HG03139 (cell line): Measurements from ENCODE around the gene MCAM.

Experiments
- ATAC-seq: cut with Tn5 transposase; IDR thresholded peaks from one replicate; pipeline ENCODE4 v1.9.1; 2021; ENCODE audit not compliant: unreplicated experiment

The MCAM gene

DNA sequence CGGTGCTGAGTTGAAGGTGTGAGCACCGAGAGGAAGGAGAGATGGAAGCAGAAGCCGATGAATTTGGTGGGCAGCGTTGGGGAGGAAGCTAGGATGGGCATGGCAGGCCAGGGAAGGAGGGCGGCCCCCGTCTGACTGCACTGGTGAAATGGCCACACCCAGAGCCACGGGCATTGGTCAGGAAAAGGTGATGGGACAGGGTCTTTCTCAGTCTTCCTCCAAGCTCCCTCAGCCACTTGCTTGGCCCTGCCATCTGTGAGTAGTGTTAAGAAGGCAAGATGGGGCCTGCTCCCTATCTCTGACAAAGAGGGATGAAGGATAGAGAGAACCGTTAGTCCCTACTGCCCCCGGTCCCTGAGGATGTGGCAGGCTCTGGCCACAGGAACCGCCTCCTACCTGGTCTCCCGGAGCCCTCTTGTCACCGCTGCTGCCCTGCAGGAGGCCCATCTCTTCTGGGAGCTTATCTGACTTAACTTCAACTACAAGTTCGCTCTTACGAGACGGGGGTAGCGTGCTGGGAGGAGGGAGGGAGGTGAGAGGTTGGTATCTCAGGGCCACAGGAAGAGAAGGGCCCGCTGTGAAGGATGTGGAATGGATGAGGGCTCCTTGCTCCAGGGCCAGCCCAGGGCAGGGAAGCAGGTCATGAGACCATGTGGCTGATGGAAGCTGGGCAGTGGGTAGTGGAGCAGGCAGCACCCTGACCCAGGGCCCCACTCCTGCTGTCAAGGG, 6.8 kb downstream of the MCAM start:
- no peak for ATAC-seq

DNA sequence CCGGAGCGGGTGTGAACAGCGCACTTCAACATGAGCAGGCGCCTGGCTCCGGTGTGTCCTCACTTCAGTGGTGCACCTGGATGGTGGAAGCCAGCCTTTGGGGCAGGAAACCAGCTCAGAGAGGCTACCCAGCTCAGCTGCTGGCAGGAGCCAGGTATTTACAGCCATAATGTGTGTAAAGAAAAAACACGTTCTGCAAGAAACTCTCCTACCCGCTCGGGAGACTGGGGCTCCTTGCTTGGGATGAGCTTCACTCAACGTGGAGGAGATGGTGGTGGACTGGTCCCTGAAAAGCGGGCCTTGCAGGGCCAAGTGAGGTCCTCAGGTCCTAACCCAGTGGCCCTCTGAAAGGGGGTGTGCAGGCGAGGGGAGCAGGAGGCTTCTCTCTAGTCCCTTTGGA, 7.5 kb downstream of the MCAM start:
- no peak for ATAC-seq

DNA sequence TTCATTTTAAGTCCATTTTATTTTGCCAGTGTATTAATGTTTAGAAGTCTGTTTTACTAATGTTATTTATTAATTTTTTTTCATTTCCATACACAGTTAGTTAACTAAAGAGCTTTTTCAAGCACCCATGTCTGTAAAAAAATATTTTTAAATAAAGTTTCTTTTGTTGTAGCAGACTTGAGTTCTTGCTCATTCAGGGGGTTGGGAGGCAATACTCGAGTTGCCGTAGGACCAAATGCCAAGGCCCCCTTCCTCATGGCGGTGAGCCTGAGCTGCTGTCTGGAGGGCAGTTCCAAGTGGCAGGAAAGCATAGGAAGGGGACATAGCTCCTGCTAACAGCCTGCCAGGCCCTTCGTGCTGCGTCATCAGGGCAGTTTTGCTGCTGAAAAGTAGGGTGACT, 9.0 kb downstream of the MCAM start:
- ATAC-seq, result no peak

- ATAC-seq, result no peak
These were observed 9.7 kb downstream of the MCAM start for GRCh38 chr11:119307219-119307618.

GRCh38 chr11:119306373-119306890, 10.5 kb downstream of the MCAM start:
- no peak for ATAC-seq

GRCh38 chr11:119305556-119306372, 11.2 kb downstream of the MCAM start:
- ATAC-seq, result no peak

- no peak for ATAC-seq
These were observed 13.7 kb downstream of the MCAM start for GRCh38 chr11:119303227-119303718.

GRCh38 chr11:119300198-119300964, 16.5 kb downstream of the MCAM start:
- ATAC-seq, result no peak

GRCh38 chr11:119299416-119299815, 17.5 kb downstream of the MCAM start:
- ATAC-seq, result no peak

GRCh38 chr11:119298726-119299125, 18.2 kb downstream of the MCAM start:
- no peak for ATAC-seq

GRCh38 chr11:119297938-119298337, 19.0 kb downstream of the MCAM start:
- ATAC-seq, result no peak

GRCh38 chr11:119295178-119295577, 21.8 kb downstream of the MCAM start:
- ATAC-seq, result no peak

- no peak for ATAC-seq
These were observed 23.5 kb downstream of the MCAM start for GRCh38 chr11:119293461-119293860.

- no peak for ATAC-seq
These were observed 25.9 kb downstream of the MCAM start for GRCh38 chr11:119290894-119291497.

- no peak for ATAC-seq
These were observed 28.7 kb downstream of the MCAM start for GRCh38 chr11:119288219-119288618.

DNA sequence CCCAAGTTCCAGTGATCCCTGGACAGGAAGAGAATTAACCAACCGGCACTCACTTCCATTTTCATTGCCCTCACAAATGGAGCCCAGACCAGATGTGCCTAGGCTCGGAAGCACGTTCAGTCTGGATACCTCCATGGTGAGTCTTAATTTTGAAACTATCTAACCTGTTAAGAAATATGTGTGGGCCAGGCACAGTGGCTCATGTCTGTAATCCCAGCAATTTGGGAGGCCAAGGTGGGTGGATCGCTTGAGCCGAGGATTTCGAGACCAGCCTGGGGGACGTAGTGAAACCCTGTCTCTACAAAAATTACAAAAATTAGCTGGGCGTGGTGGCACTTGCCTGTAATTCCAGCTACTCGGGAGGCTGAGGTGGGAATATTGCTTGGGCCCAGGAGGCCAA, 31.5 kb downstream of the MCAM start:
- no peak for ATAC-seq

- ATAC-seq, result no peak
These were observed 32.4 kb downstream of the MCAM start for GRCh38 chr11:119284344-119285157.

- no peak for ATAC-seq
These were observed 34.4 kb downstream of the MCAM start for GRCh38 chr11:119282495-119282894.

- no peak for ATAC-seq
These were observed 39.3 kb downstream of the MCAM start for GRCh38 chr11:119277660-119278059.

GRCh38 chr11:119273721-119274120, 43.2 kb downstream of the MCAM start:
- ATAC-seq, result no peak
